SK-N-MC (cell line): ENCODE data around the gene PPP1R2C.

Source experiments
- EZH2 ChIP-seq: fragments of 200-600 bp; sonication (generic); IDR thresholded peaks from one replicate; pipeline ENCODE4 v1.6.1; 2017; ENCODE audit warnings: antibody characterized with exemption
- FOXP2 ChIP-seq: optimal IDR thresholded peaks from 2 replicates; pipeline ENCODE3; 2011; ENCODE audit warnings: mild to moderate bottlenecking, moderate library complexity; ENCODE audit not compliant: insufficient read depth; ENCODE audit errors: extremely low read length, control extremely low read depth
- POLR2AphosphoS5 ChIP-seq: IDR thresholded peaks from 2 replicates; pipeline ENCODE4 v1.6.1; 2012; ENCODE audit warnings: mild to moderate bottlenecking, low read depth, low read length, borderline replicate concordance

GRCh38 chrX:42804524-42804923, 26.6 kb upstream of the PPP1R2C start:
- TF ChIP-seq POLR2AphosphoS5 (no peak), EZH2 (no peak), FOXP2 (no peak)
